Sigmoid colon (tissue), 4 donors: ENCODE results near the gene LRP8.

ENCODE experiments used
- CTCF ChIP-seq, 4 experiments: fragments of 450-650 bp in 3 of 4; fragments of 200-600 bp in 1 of 4; IDR thresholded peaks; one replicate each; pipeline ENCODE4 v1.5.1; 2016 to 2019; ENCODE audit warnings: antibody characterized with exemption in 4 of 4, mild to moderate bottlenecking in 3 of 4, moderate library complexity in 2 of 4
- EP300 ChIP-seq, 4 donors: sonication (generic); formaldehyde crosslinking; IDR thresholded peaks; one replicate each; pipeline ENCODE4 v1.6.1; 2017; ENCODE audit warnings: antibody characterized with exemption in 4 of 4
- POLR2A ChIP-seq, 2 donors: fragments of 450-650 bp; IDR thresholded peaks; one replicate each; pipeline ENCODE4 v1.6.1; 2016; ENCODE audit warnings: antibody characterized with exemption in 2 of 2, mild to moderate bottlenecking in 2 of 2, moderate library complexity in 2 of 2
- POLR2AphosphoS5 ChIP-seq, 4 donors: sonication (generic); formaldehyde crosslinking; IDR thresholded peaks; one replicate each; pipeline ENCODE4 v1.6.1; 2017; ENCODE audit warnings: antibody characterized with exemption in 4 of 4

DNA sequence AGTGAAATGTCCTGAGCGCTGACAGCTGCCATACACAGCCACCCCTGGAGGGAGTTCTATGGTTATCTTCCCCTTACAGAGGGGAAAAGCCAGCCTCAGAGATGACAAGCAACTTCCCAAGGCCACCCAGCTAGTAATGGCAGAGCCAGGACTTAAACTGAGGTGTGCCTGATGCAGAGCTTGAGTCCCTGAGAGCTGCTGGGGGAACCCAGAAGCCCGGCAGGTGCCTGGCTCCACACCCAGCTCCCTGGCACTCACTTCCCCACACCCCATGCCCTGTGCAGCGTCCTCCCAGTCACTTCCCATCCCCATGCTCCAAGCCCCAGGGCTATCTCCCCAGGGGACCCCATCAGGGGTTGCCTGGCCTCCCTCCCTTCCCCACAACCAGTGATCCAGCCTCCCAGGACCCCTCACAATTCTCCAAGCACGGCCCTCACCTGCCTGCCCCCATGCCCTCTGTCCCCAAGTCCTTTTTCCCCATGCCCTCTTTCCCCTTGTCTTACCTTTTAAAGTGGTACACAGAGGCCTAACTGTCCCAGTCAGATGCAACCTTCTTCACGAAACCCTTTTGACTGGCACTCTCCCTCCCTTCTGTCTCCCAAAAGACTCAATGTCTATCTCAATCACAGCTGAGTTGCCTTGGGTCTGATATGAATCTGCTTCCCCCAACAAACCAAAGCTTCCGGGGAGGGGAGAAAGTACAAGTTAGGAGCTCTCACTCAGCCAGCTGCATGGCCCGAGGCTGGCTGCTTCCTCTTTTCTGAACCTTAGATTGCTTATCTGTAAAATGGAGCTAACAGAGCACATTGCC is 39.8 kb upstream of the LRP8 start:
- TF ChIP-seq CTCF (IDR thresholded peaks at IDR 0.05) (no peak), POLR2A (IDR thresholded peaks at IDR 0.05) (no peak), POLR2AphosphoS5 (IDR thresholded peaks at IDR 0.05) (no peak), EP300 (IDR thresholded peaks at IDR 0.05) (no peak)
